CD4-positive, alpha-beta T cell treated with Interleukin-2 at 100 ng/mL for 4 hours (primary cell): Measurements from ENCODE around the gene DMAC2.
"Not testable (repeated sequence)": the region's sequence is repeated elsewhere in the genome, so short reads cannot be mapped to it uniquely, and the experiment has no call there.

ENCODE experiments used
- DNase-seq: peaks from one replicate; pipeline ENCODE4 v3.0.0-alpha.2; 2020; ENCODE audit warnings: low spot score

The DMAC2 gene

GRCh38 chr19:41439441-41440222 lies at the start of gene DMAC2:
Gene DMAC2 (minus strand): TSS chr19:41439912. CDS start chr19:41439899, 13 bp downstream.
- DNase-seq = peak; percentile 96

- not testable (repeated sequence) for DNase-seq
Measured at GRCh38 chr19:41486953-41487352, 47.2 kb upstream of the DMAC2 start.

GRCh38 chr19:41484822-41485221 lies 45.1 kb upstream of the DMAC2 start:
- DNase-seq = no peak

- DNase-seq = no peak
Measured at GRCh38 chr19:41480336-41480735, 40.6 kb upstream of the DMAC2 start.

GRCh38 chr19:41479757-41480191 lies 40.1 kb upstream of the DMAC2 start:
- DNase-seq = no peak

GRCh38 chr19:41478875-41479756 lies 39.4 kb upstream of the DMAC2 start:
- no peak for DNase-seq

GRCh38 chr19:41478171-41478570 lies 38.5 kb upstream of the DMAC2 start:
- no peak for DNase-seq

GRCh38 chr19:41476583-41476982 lies 36.9 kb upstream of the DMAC2 start:
- no peak for DNase-seq

- DNase-seq = peak; percentile 15
Measured at GRCh38 chr19:41463257-41464256, 23.8 kb upstream of the DMAC2 start.

GRCh38 chr19:41462497-41462896 lies 22.8 kb upstream of the DMAC2 start:
- DNase-seq = no peak

GRCh38 chr19:41457241-41457640 lies 17.5 kb upstream of the DMAC2 start:
- peak; percentile 63 for DNase-seq

- DNase-seq = no peak
Measured at GRCh38 chr19:41456342-41456918, 16.7 kb upstream of the DMAC2 start.

- no peak for DNase-seq
Measured at GRCh38 chr19:41455936-41456335, 16.2 kb upstream of the DMAC2 start.

- DNase-seq = no peak
Measured at GRCh38 chr19:41452584-41453275, 13.0 kb upstream of the DMAC2 start.

- no peak for DNase-seq
Measured at GRCh38 chr19:41449865-41450178, 10.1 kb upstream of the DMAC2 start.

GRCh38 chr19:41449079-41449864 lies 9.6 kb upstream of the DMAC2 start:
- DNase-seq = peak; percentile 72

GRCh38 chr19:41447732-41448332 lies 8.1 kb upstream of the DMAC2 start:
- DNase-seq = no peak

- no peak for DNase-seq
Measured at GRCh38 chr19:41445575-41445974, 5.9 kb upstream of the DMAC2 start.

- DNase-seq = no peak
Measured at GRCh38 chr19:41443813-41444455, 4.2 kb upstream of the DMAC2 start.
